ENCODE results near the gene OPN1SW.

OPN1SW gene

GRCh38 chr7:128758553-128758952, 17.0 kb downstream of the OPN1SW start:
- DNase-seq (ENCODE audit: low read depth), result no peak

- DNase-seq (ENCODE audit: low read depth), result no peak
Observed at GRCh38 chr7:128757203-128757602, 18.4 kb downstream of the OPN1SW start.

GRCh38 chr7:128755819-128756476, 19.6 kb downstream of the OPN1SW start:
- DNase-seq (ENCODE audit: low read depth), result no peak

- no peak for DNase-seq (ENCODE audit: low read depth)
Observed at GRCh38 chr7:128755075-128755818, 20.3 kb downstream of the OPN1SW start.

GRCh38 chr7:128752251-128752650, 23.3 kb downstream of the OPN1SW start:
- DNase-seq (ENCODE audit: low read depth), result no peak

DNA sequence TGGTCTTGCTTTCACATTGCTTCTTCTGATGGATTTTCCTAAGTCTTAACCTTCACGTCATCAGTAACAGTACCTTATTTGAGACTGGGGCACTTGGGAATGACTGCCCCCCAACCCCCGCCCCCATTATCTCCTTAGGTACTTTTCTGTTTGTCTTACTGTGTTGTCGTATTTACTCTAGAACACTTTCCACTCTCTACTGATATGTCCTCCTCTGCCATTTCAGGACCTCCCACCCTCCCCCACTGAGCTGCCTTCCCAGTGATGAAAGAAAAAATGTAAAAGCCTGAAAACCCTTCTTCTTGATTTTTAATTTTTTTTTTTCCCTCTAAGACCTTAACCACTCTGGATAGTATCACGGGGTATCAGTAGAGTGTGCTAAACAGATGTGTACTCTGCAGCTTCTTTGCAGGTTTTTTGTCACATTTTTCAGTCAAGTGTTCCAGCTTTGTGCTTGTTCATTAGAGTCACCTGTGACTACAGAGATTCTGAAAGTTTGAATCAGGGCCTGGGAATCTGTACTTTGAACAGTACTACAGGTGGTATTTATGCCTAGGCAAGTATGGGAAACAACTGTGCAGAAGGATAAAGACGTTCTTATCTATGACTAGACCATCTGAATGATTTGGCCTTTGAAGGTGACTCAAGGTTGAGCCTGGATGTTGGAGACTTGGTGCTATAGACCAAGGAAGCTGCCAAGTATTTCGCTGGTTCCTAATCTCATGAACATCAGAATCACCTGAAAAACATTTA, 28.1 kb downstream of the OPN1SW start:
- no peak for DNase-seq (ENCODE audit: low read depth)

GRCh38 chr7:128745706-128746105, 29.9 kb downstream of the OPN1SW start:
- no peak for DNase-seq (ENCODE audit: low read depth)

DNA sequence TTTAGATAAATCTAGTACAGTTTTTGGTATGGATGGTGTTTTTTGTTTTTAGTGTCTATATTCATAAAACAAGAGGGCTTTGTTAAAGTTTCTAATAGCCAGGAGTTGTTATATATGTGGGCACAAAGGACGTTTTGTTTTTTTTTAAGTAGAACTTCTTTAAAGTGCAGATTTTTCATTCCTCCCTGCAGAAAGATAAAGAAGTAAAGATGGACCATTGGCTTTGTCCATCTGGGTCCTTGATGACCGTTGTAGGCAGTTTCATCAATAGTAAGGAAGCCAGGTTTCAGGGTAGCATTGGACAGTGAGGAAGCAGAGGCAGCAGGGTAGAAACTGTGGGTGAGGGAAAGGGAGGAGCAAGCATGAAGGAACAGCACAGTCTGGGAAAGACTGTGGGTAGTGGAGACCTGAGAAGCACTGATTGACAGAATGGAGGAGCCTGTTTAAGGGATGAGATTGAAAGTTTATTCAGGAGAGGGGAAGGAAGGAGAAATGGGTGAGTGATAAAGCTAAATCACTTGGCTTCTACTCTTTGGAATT, 31.2 kb downstream of the OPN1SW start:
- DNase-seq (ENCODE audit: low read depth), result no peak

DNA sequence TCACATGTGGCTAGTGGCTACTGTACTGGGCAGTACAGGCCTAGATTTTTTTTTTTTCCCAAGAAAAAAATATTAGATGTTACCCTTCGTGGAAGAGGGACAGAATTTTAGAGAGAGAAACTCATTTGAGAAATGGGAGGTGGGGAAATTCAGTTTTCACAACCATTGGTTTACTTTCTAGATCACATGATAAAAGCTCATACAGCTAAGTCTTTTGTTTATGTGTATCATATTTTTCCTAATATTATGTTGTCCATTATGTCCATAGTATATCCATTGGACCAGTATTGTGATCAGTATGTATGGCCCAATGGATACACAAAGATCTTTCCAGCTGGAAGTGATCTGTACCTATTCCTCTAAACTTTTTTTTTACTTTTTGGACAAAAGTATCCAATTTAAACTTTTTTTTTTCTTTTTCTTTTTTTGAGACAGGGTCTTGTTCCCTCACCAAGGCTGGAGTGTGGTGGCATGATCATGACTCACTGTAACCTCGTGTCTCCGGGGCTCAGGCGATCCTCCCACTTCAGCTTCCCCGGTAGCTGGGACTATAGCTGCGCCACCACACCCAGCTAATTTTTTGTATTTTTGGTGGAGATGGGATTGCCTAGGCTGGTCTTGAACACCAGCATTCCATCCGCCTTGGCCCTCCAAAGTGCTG, 32.4 kb downstream of the OPN1SW start:
- no peak for DNase-seq (ENCODE audit: low read depth)

DNA sequence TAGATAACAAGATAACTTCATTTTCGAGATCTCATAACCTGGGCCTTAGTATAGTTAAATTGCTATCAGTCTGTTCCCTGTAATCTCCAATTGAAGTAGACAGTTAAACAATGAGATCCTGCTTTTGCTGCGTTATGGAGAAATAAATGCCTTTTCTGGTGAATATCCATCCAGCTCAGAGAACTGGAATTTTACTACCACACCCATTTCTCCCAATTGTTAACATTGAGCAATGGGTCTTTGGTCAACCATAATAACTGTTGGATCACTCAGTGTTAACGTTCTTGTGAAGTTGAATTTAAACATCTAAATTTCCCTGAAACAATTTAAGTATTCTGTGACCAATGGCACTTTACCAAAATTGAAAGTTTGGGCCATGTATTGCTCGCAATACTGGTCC, 33.4 kb downstream of the OPN1SW start:
- DNase-seq (ENCODE audit: low read depth), result no peak

GRCh38 chr7:128741491-128741890, 34.1 kb downstream of the OPN1SW start:
- no peak for DNase-seq (ENCODE audit: low read depth)

DNA sequence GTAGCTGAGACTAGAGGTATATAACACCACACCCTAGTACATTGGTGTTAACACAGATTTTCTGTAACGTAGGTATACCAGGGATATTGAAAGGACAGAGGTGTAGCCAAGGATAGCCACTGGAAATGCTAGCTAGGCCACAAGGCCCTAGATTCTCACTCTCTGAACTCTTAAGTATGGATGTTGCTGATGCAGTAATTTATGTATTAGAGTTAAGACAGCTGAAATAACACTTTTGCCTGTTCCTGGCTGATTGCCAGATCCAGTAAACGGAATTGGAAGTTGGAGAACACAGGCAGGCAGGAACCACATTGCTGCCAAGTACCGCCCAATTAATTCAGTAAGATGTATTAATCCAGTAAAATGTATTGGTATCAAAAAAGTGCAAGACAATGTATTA, 34.6 kb downstream of the OPN1SW start:
- no peak for DNase-seq (ENCODE audit: low read depth)

GRCh38 chr7:128739990-128740682, 35.5 kb downstream of the OPN1SW start:
- no peak for DNase-seq (ENCODE audit: low read depth)

DNA sequence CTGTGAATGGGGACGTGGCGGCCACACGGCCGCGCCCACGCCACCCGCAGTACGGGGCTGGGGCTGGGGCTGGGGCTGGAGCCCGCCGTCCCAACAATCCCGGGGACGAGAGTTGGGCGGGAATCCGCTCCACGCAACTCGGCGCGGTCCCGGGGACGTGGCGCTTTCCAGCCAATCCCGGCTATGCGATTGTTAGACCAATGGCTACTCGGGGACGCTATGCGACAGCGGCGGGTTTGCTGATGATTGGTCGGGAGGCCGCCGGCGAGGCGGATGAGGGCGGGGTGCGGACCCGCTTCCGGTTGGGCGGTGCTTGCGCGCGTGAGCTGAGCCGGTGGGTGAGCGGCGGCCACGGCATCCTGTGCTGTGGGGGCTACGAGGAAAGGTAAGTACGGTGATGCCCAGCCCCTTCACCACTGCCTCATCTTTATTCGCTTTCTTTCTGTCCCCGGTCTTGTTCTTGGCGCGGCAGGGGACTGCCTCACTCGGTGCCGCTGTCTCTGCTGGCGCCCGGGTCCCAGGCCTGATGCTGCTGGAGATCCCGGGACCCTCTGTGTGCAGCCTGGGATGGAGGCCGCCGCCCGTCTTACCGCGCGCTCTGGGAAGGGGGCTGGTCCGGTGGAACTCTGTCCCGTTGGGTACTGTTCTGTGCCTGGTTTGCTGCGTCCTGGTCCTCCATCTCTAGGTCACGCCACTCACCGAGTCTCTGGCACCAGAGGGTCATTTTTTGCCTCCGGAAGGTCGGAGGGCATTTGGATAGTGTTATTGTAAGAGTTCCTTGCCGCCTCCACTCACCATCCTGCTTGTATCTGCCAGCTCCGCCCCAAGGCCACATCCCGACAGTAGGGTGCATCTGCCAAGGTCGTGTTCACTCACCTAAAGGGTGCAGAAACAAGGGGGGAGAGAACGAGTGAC, 36.3 kb downstream of the OPN1SW start, which contains the start of gene CALU:
TSS of gene CALU (plus strand) at position 312 of the 915 bp plus-strand sequence. CDS start 9,225 bp downstream, outside the sequence.
- DNase-seq (ENCODE audit: low read depth), result peak; percentile 91

DNA sequence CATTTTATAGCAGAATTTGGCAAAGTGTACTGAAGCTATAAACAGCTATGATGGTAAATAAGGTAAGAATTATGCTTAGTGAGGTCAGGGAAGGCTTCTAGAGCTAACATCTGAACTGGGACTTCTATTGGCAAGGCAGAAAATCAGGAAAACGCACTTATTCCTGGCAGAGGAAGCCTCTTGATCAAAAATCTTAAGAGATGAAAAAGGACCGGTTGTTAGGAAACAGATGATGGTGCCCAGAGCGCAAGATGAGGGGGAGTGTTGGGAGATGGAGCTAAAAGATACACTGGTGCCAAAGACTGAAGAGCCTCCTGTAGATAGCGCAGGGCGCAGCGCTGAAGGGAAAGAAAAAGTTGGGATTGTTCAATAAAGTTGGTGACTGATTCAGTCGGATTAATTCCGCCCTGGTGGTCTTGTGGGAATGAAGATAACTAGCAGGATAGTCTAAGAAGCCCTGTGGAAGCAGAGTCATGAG, 37.0 kb downstream of the OPN1SW start:
- no peak for DNase-seq (ENCODE audit: low read depth)

GRCh38 chr7:128737867-128738385, 37.7 kb downstream of the OPN1SW start:
- DNase-seq (ENCODE audit: low read depth), result no peak

DNA sequence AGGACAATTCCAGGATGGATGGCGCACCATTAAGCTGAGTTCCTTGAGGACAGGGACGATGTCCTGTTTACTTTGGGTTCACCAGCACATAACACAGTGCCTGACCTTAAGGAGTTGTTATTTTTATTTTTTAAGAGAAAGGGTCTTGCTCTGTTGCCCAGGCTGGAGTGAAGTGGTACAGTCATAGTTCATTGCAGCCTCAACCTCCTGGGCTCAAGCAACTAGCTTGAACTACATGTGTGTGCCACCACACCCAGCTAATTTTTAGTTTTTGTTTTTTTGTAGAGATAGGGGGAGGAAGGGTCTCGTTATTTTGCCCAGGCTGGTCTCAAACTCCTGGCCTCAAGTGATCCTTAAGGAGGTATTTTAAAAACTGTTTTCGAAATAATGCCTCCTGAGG, 38.2 kb downstream of the OPN1SW start:
- no peak for DNase-seq (ENCODE audit: low read depth)

DNA sequence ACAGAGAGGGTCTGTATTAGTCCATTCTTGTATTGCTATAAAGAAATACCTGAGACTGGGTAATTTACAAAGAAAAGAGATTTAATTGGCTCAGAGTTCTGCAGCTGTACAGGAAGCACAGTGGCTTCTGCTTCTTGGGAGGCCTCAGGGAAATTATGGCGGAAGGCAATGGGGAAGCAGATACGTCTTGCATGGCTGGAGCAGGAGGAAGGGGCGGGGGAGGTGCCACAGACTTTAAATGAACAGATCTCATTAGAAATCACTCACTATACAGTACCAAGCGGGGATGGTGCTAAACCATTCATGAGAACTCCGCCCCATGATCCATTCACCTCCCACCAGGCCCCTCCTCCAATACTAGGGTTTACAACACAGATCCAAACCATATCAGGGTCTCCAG, 40.2 kb downstream of the OPN1SW start:
- no peak for DNase-seq (ENCODE audit: low read depth)

- no peak for DNase-seq (ENCODE audit: low read depth)
Observed at GRCh38 chr7:128734890-128735289, 40.7 kb downstream of the OPN1SW start.

DNA sequence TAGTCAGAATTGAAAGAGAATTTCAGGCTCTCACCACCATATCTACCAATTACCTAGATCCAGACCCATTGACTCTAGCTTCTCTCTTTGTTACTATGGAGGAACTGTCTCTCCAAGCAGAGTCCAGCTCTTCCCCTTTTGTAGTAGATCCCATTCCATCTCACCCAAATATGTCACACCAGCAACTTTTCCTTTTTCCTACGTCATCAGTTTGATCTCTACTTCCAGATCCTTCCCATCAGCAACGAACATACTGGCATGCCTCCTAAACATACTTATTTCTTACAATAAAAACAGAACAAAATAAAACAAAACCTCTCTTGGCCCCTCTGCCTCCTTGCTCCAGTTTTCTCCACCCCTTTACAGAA, 42.3 kb downstream of the OPN1SW start:
- DNase-seq (ENCODE audit: low read depth), result no peak
